ENCODE data around the gene TNFRSF13B. TPM values are rescaled to one million over a fixed set of nuclear protein-coding genes. Genes with fewer than 3 reads are reported as not detected.
"Not testable (repeated sequence)": the region's sequence is repeated elsewhere in the genome, so short reads cannot be mapped to it uniquely, and the experiment has no call there.

The TNFRSF13B gene
- total and polyA plus RNA-seq, 2 donors from 2014 or later: 1.4 TPM; not detected in 1

DNA sequence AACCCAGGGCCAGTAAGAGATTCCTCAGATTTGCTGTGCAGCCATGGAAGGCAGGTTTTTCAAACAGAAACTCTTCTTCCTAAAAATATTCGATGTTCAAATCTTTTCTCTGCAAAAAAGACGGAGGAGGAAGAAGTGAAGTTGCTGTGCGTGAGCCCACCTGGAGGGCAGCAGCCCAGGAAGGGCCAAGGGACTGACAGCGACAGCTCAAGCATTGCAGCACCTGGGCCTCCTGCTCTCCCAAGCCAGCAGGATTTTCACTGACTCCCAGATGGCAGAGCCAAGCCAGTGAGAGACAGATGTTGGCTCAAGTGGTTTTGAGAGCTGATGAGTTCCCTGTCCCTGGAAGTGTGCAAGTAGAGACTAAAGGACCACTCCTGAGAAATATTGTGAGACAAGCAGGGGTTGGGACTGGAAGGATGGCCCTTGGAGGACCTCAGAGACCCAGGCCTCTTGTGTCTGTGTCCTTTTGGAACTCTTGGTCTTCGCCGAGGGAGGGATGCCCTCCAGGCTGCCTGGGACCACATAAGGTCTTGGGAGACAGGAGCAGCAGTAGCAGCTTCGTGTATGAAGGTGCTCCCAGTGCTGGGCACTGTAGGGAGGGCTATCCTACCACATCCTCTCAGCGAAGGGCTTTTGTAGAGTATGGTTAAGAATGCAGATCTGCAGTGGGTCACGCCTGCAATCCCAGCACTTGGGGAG, 29.3 kb upstream of the TNFRSF13B start:
- no peak overlapping the region for H3K27ac ChIP-seq (ENCODE audit: low read depth in 2 of 2, low read length in 2 of 2)
- no peaks in the 10 kb centered on the region for H3K9me3 ChIP-seq (ENCODE audit: control insufficient read depth in 2 of 3, insufficient read depth in 1 of 3, low read length in 3 of 3)
- TF ChIP-seq, protein P1, sequence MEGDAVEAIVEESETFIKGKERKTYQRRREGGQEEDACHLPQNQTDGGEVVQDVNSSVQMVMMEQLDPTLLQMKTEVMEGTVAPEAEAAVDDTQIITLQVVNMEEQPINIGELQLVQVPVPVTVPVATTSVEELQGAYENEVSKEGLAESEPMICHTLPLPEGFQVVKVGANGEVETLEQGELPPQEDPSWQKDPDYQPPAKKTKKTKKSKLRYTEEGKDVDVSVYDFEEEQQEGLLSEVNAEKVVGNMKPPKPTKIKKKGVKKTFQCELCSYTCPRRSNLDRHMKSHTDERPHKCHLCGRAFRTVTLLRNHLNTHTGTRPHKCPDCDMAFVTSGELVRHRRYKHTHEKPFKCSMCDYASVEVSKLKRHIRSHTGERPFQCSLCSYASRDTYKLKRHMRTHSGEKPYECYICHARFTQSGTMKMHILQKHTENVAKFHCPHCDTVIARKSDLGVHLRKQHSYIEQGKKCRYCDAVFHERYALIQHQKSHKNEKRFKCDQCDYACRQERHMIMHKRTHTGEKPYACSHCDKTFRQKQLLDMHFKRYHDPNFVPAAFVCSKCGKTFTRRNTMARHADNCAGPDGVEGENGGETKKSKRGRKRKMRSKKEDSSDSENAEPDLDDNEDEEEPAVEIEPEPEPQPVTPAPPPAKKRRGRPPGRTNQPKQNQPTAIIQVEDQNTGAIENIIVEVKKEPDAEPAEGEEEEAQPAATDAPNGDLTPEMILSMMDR (IDR thresholded peaks at IDR 0.05; ENCODE audit: borderline replicate concordance, extremely low read depth, insufficient read depth): no peak
- no peaks in the 10 kb centered on the region for H3K36me3 ChIP-seq (ENCODE audit: control insufficient read depth in 2 of 3, insufficient read depth in 3 of 3, low read length in 3 of 3)
- no peaks in the 10 kb centered on the region for H3K27me3 ChIP-seq (ENCODE audit: control insufficient read depth, insufficient read depth, low read length)
- DNase-seq (no peak), FAIRE-seq (no peak)
- intact Hi-C loops (cut with DNase I): no loop called here
- H3K4me3 ChIP-seq (ENCODE audit: low read length in 3 of 3): no peak overlapping the region
- no peak overlapping the region for H3K9ac ChIP-seq (ENCODE audit: low read length in 3 of 3)
- peaks cover 0 to 4% (median 0%) of the 10 kb centered on the region in 3 donors for H3K4me1 ChIP-seq (ENCODE audit: control insufficient read depth in 2 of 3, insufficient read depth in 2 of 3, low read depth in 1 of 3, low read length in 3 of 3)

DNA sequence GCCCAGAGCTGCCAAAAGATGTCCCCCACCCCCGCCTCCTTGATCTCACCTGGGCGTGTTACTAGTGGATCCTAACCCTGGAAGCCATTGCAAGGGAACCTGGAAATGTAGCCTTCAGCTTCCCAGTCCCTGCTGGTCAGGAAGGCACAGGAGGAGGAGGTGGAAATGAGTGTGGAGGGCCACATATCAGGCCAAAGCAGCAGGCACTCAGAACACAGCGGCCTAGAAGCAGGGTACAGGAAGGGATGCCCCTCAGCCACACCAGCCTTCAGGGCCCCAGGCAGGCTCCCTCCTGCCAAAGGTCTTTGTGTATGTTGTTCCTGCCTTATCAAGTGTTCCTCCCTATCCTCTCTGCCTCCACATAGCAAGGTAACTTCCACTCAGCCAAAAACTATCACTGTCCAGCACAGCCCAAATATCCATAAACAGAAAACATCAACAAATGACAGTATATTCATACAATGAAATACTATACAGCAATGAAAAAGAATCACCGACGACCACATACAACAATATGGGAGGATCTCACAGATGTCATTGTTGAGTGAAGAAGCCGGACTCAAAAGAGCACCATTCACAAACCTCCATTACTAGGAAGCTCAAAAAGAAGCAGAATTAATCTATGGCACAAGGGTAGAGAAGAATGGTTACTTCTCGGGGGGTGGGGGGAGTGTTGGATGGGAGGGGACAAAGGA, 28.2 kb upstream of the TNFRSF13B start:
- no peaks in the 10 kb centered on the region for H3K36me3 ChIP-seq (ENCODE audit: control insufficient read depth in 2 of 3, insufficient read depth in 3 of 3, low read length in 3 of 3)
- H3K4me3 ChIP-seq (ENCODE audit: low read length in 3 of 3): no peak overlapping the region
- no peak overlapping the region for H3K27ac ChIP-seq (ENCODE audit: low read depth in 2 of 2, low read length in 2 of 2)
- peaks cover 0 to 4% (median 0%) of the 10 kb centered on the region in 3 donors for H3K4me1 ChIP-seq (ENCODE audit: control insufficient read depth in 2 of 3, insufficient read depth in 2 of 3, low read depth in 1 of 3, low read length in 3 of 3)
- DNase-seq (no peak), FAIRE-seq (no peak)
- no peaks in the 10 kb centered on the region for H3K27me3 ChIP-seq (ENCODE audit: control insufficient read depth, insufficient read depth, low read length)
- intact Hi-C loops (cut with DNase I): no loop called here
- no peaks in the 10 kb centered on the region for H3K9me3 ChIP-seq (ENCODE audit: control insufficient read depth in 2 of 3, insufficient read depth in 1 of 3, low read length in 3 of 3)
- no peak overlapping the region for H3K9ac ChIP-seq (ENCODE audit: low read length in 3 of 3)
- TF ChIP-seq, protein P1 (IDR thresholded peaks at IDR 0.05; ENCODE audit: borderline replicate concordance, extremely low read depth, insufficient read depth): no peak

DNA sequence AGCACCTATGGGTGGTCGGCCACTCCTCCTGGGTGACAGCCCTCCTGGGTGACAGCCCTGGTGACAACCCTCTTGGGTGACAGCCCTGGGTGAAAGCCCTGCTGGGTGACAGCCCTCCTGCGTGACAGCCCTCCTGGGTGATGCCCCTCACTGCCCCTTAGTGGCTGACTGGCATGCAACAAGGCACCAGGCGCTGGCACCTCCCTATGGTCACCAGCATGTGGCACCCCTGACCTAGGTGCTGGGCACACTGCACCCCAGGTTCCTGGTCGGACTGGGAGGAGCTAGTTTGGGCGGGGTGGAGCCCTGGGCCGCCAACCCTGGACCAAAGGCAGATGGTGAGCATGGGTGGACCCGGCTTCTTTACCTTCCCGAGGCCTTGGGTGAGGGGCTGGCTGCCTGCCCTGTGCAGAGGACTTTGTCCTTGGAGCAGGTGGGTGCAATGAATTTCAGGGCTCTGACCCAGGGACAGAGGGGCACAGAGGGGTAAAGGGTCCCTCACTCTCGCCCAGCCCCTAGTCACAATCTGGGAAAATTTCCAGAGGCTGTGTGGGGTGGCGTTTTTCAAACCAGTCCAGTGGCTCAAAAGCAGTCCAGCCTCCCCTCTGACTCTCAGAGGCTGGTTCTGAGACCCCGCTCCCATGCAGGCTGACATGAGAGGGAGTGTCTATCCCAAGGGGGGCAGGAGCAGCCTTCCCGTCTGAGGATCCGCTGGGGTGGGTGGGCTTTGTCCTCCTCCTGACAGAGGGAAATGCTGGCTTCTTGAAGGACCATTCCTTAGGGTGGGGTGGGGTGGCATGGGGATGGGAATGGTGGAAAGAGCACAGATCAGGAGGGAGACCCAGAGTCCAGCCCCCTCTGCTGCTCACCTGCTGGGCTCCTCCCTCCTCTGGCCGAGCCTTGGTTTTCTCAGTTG, 25.9 kb upstream of the TNFRSF13B start:
- FAIRE-seq (no peak), DNase-seq (peak in 1 of 5 donors; percentile 72)
- Histone ChIP-seq H3K9ac (ENCODE audit: low read length in 3 of 3) (no peak overlapping the region), H3K4me1 (ENCODE audit: control insufficient read depth in 2 of 3, insufficient read depth in 2 of 3, low read depth in 1 of 3, low read length in 3 of 3) (peaks cover 0 to 4% (median 0%) of the 10 kb centered on the region in 3 donors), H3K4me3 (ENCODE audit: low read length in 3 of 3) (no peak overlapping the region), H3K36me3 (ENCODE audit: control insufficient read depth in 2 of 3, insufficient read depth in 3 of 3, low read length in 3 of 3) (no peaks in the 10 kb centered on the region), H3K27me3 (ENCODE audit: control insufficient read depth, insufficient read depth, low read length) (no peaks in the 10 kb centered on the region), H3K9me3 (ENCODE audit: control insufficient read depth in 2 of 3, insufficient read depth in 1 of 3, low read length in 3 of 3) (no peaks in the 10 kb centered on the region), H3K27ac (ENCODE audit: low read depth in 2 of 2, low read length in 2 of 2) (no peak overlapping the region)
- TF ChIP-seq, protein P1 (IDR thresholded peaks at IDR 0.05; ENCODE audit: borderline replicate concordance, extremely low read depth, insufficient read depth): no peak
- intact Hi-C loops (cut with DNase I): no loop called here

DNA sequence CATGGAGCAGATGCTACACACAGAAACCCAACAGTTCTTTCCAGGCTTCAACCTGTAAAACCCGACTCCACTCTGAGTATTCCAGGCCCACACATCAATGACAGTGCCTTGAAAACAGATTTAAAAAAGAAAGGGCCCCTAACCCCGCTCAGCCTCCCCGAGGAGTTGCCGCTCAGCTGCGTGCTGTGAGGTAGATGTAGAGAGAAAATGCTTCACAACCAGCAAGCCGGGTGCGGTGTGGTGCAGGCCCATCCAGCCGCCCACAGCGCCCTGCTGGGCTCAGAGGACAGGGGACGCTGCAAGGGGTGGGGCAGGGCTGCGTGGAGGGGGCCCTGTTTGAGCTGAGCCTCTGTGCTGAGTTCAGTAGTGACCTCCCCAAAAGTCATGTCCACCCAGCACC, 24.8 kb upstream of the TNFRSF13B start:
- FAIRE-seq; H3K9ac ChIP-seq (ENCODE audit: low read length in 3 of 3); H3K9me3 ChIP-seq (ENCODE audit: control insufficient read depth in 2 of 3, insufficient read depth in 1 of 3, low read length in 3 of 3); H3K36me3 ChIP-seq (ENCODE audit: control insufficient read depth in 2 of 3, insufficient read depth in 3 of 3, low read length in 3 of 3); intact Hi-C loops (cut with DNase I); H3K27ac ChIP-seq (ENCODE audit: low read depth in 2 of 2, low read length in 2 of 2); H3K4me3 ChIP-seq (ENCODE audit: low read length in 3 of 3); H3K27me3 ChIP-seq (ENCODE audit: control insufficient read depth, insufficient read depth, low read length); H3K4me1 ChIP-seq (ENCODE audit: control insufficient read depth in 2 of 3, insufficient read depth in 2 of 3, low read depth in 1 of 3, low read length in 3 of 3): not testable (repeated sequence)
- DNase-seq: peak in 1 of 5 donors; percentile 54
